HG03575 (cell line): ENCODE results near the gene EXD3.
"Not testable (repeated sequence)": the region's sequence is repeated elsewhere in the genome, so short reads cannot be mapped to it uniquely, and the experiment has no call there.

Experiments used
- ATAC-seq: cut with Tn5 transposase; IDR thresholded peaks from one replicate; pipeline ENCODE4 v1.9.1; 2021; ENCODE audit not compliant: unreplicated experiment, insufficient number of reproducible peaks, low FRiP score; ENCODE audit errors: extremely low read depth

EXD3 gene

GRCh38 chr9:137417161-137418021 is 5.6 kb downstream of the EXD3 start:
- ATAC-seq: no peak

GRCh38 chr9:137416563-137417151 is 6.3 kb downstream of the EXD3 start:
- ATAC-seq: no peak

- ATAC-seq: no peak
These were observed 6.9 kb downstream of the EXD3 start for GRCh38 chr9:137416006-137416562.

- no peak for ATAC-seq
These were observed 7.5 kb downstream of the EXD3 start for GRCh38 chr9:137415451-137415850.

GRCh38 chr9:137412431-137412830 is 10.5 kb downstream of the EXD3 start:
- no peak for ATAC-seq

GRCh38 chr9:137411645-137412380 is 11.1 kb downstream of the EXD3 start:
- ATAC-seq: no peak

- ATAC-seq: no peak
These were observed 11.7 kb downstream of the EXD3 start for GRCh38 chr9:137411260-137411644.

GRCh38 chr9:137410891-137411249 is 12.1 kb downstream of the EXD3 start:
- no peak for ATAC-seq

GRCh38 chr9:137410236-137410890 is 12.6 kb downstream of the EXD3 start:
- not testable (repeated sequence) for ATAC-seq

- no peak for ATAC-seq
These were observed 13.4 kb downstream of the EXD3 start for GRCh38 chr9:137409515-137409914.

- ATAC-seq: no peak
These were observed 14.1 kb downstream of the EXD3 start for GRCh38 chr9:137408651-137409405.

- ATAC-seq: no peak
These were observed 15.2 kb downstream of the EXD3 start for GRCh38 chr9:137407590-137408300.

- ATAC-seq: no peak
These were observed 15.9 kb downstream of the EXD3 start for GRCh38 chr9:137406876-137407589.

- ATAC-seq: no peak
These were observed 16.7 kb downstream of the EXD3 start for GRCh38 chr9:137406085-137406760.

GRCh38 chr9:137405677-137406081 is 17.3 kb downstream of the EXD3 start:
- ATAC-seq: no peak

- ATAC-seq: no peak
These were observed 17.9 kb downstream of the EXD3 start for GRCh38 chr9:137404961-137405567.
